ENCODE measurements around the gene ALAS1.

ALAS1 gene

DNA sequence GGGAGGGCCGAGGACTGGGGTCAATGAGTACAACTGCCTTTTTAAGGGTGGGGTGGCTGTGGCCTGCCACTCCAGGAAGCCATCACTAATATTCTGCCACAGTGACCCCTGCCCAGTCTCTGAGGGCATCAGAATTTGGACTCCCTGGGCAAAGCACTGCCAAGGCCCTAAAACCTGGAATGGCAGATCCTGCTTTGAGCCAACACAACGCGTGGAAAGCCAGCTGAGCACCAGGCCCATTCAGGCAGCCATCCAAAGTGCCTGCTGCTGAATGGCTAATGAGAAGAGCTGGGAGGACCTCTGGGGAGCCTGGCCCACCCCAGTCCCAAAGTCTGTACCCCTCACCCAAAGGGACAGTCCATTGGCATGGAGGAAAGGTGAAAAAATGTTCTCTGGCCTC is 36.0 kb downstream of the ALAS1 start:
- in situ Hi-C loops (cut with MboI; ENCODE audit: low sequenced_read_pairs) = loop anchor here (5.0 kb wide), 2 partner anchors 108 to 208 kb away; no protein-coding TSS in a partner anchor
- peaks cover 29% of the 10 kb centered on the region for H3K36me3 ChIP-seq (replicated peaks)
- no peak for DNase-seq (ENCODE audit: low spot score in 2 of 2)
- no peak overlapping the region for H3K4me3 ChIP-seq
- H3K4me1 ChIP-seq = peaks cover 18% of the 10 kb centered on the region
- H3K9me3 ChIP-seq = no peaks in the 10 kb centered on the region
- H3K27me3 ChIP-seq (ENCODE audit: low read depth) = no peaks in the 10 kb centered on the region

- Histone ChIP-seq H3K36me3 (replicated peaks) (peaks cover 21% of the 10 kb centered on the region), H3K9me3 (no peaks in the 10 kb centered on the region), H3K4me1 (peaks cover 19% of the 10 kb centered on the region), H3K27me3 (ENCODE audit: low read depth) (no peaks in the 10 kb centered on the region), H3K4me3 (no peak overlapping the region)
- DNase-seq (ENCODE audit: low spot score in 2 of 2) = no peak
- in situ Hi-C loops (cut with MboI; ENCODE audit: low sequenced_read_pairs) = loop anchor here (5.0 kb wide), 2 partner anchors 108 to 208 kb away; no protein-coding TSS in a partner anchor
Measured at GRCh38 chr3:52234516-52235447, 36.8 kb downstream of the ALAS1 start.

DNA sequence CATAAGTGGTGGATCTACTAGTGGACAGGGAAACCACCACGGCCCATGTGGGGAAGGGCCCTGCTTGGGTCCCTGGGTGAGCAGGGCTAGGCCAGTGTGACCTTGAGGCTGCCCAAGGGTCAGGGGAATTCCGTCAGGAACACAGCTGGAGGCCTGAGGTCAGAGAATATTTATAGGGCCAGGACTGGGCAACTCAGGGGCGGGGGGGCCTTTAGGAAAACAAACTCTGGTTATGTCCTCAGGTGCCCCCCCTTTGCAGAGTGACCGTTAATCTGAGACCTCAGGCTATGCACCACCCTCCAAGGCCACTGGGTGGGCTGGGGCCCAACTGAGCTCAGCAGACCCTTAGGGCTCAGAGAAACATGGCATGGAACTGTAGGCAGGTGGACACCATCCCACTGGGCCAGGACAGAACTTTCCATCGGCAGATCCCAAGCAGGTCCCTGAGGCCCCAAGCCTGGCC is 38.5 kb downstream of the ALAS1 start:
- Histone ChIP-seq H3K36me3 (replicated peaks) (peaks cover 4% of the 10 kb centered on the region; the same call in 1 of the 2 replicates), H3K4me3 (no peak overlapping the region), H3K9me3 (no peaks in the 10 kb centered on the region), H3K4me1 (peaks cover 28% of the 10 kb centered on the region), H3K27me3 (ENCODE audit: low read depth) (no peaks in the 10 kb centered on the region)
- in situ Hi-C loops (cut with MboI; ENCODE audit: low sequenced_read_pairs) = no loop called here
- no peak for DNase-seq (ENCODE audit: low spot score in 2 of 2)

GRCh38 chr3:52237006-52237656 is 39.2 kb downstream of the ALAS1 start:
- Histone ChIP-seq H3K9me3 (no peaks in the 10 kb centered on the region), H3K36me3 (replicated peaks) (no peaks in the 10 kb centered on the region), H3K4me1 (peaks cover 28% of the 10 kb centered on the region), H3K4me3 (no peak overlapping the region), H3K27me3 (ENCODE audit: low read depth) (no peaks in the 10 kb centered on the region)
- no peak for DNase-seq (ENCODE audit: low spot score in 2 of 2)
- in situ Hi-C loops (cut with MboI; ENCODE audit: low sequenced_read_pairs) = no loop called here

- Histone ChIP-seq H3K4me3 (peak overlapping the region; percentile 95), H3K36me3 (replicated peaks) (no peaks in the 10 kb centered on the region), H3K9me3 (no peaks in the 10 kb centered on the region), H3K27me3 (ENCODE audit: low read depth) (no peaks in the 10 kb centered on the region), H3K4me1 (peaks cover 28% of the 10 kb centered on the region)
- peak in 1 of 2 experiments; percentile 42 for DNase-seq (ENCODE audit: low spot score in 2 of 2)
- in situ Hi-C loops (cut with MboI; ENCODE audit: low sequenced_read_pairs) = no loop called here
Measured at GRCh38 chr3:52237657-52238172, 39.8 kb downstream of the ALAS1 start.

- Histone ChIP-seq H3K9me3 (no peaks in the 10 kb centered on the region), H3K4me1 (peaks cover 28% of the 10 kb centered on the region), H3K27me3 (ENCODE audit: low read depth) (no peaks in the 10 kb centered on the region), H3K4me3 (peak overlapping the region; percentile 95), H3K36me3 (replicated peaks) (no peaks in the 10 kb centered on the region)
- no peak for DNase-seq (ENCODE audit: low spot score in 2 of 2)
- in situ Hi-C loops (cut with MboI; ENCODE audit: low sequenced_read_pairs) = no loop called here
Measured at GRCh38 chr3:52238193-52238760, 40.3 kb downstream of the ALAS1 start.

DNA sequence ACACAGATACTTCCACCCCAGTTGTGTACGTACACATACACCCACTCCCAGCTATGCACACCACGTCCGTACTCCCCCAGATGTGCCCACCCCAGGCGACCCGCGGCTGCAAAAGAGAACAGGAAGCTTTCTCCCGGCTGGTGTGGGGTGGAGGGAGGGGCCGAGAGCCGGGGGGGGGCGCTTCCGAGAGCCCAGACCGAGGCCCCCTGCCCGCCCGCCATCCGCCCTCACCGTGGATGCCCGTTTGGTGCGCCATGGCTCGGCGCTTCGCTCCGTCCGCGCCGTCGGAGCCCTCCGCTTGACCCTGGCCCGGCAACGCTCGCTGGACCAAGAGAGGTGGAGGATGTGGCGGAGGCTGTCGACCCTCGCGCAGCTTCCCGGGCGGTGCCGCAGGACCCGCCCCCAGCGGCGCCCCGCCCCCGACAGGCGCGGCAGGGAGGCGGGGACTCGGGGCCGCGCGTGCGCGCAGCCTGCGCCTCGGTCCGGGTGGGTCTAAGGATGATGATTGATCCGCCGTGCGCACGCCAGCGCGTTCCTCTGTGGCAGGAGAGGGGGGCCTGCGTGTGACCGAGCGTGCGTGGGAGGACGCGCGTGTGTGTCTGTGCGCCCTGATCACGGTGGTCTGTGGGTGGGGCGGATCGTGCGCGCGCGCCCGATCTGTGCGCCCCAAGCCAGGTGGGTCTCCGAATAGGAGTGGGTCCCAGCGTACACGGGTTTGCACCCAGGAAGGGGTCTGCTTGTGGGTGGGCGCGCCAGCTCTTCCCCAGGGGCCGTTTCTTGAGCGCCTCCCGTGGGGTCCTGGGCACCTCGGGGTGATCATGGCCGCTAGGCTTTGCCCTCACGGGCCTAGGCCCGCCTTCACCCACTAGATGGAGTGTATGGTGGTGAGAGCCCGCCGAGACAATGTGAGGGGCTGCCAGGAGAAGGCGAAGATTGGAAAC is 41.1 kb downstream of the ALAS1 start, which contains the start of gene TWF2:
TSS of gene TWF2 (minus strand) at position 398 of the 941 bp plus-strand sequence. CDS start at position 256, 142 bp downstream.
- Histone ChIP-seq H3K4me1 (peaks cover 28% of the 10 kb centered on the region), H3K4me3 (peak within 1 kb of the TSS; percentile 95), H3K27me3 (ENCODE audit: low read depth) (no peaks in the 10 kb centered on the region), H3K36me3 (replicated peaks) (no peaks in the 10 kb centered on the region), H3K9me3 (no peaks in the 10 kb centered on the region)
- in situ Hi-C loops (cut with MboI; ENCODE audit: low sequenced_read_pairs) = no loop called here
- peak; percentile 71 to 85 for DNase-seq (ENCODE audit: low spot score in 2 of 2)

GRCh38 chr3:52240059-52240885 is 42.3 kb downstream of the ALAS1 start:
- no peaks in the 10 kb centered on the region for H3K9me3 ChIP-seq
- H3K4me1 ChIP-seq = peaks cover 30% of the 10 kb centered on the region
- DNase-seq (ENCODE audit: low spot score in 2 of 2) = peak in 1 of 2 experiments; percentile 47
- no peaks in the 10 kb centered on the region for H3K27me3 ChIP-seq (ENCODE audit: low read depth)
- peak overlapping the region; percentile 95 for H3K4me3 ChIP-seq
- H3K36me3 ChIP-seq (replicated peaks) = no peaks in the 10 kb centered on the region
- in situ Hi-C loops (cut with MboI; ENCODE audit: low sequenced_read_pairs) = no loop called here

- no peak for DNase-seq (ENCODE audit: low spot score in 2 of 2)
- no peak overlapping the region for H3K4me3 ChIP-seq
- H3K27me3 ChIP-seq (ENCODE audit: low read depth) = no peaks in the 10 kb centered on the region
- H3K4me1 ChIP-seq = peaks cover 32% of the 10 kb centered on the region
- H3K9me3 ChIP-seq = no peaks in the 10 kb centered on the region
- H3K36me3 ChIP-seq (replicated peaks) = no peaks in the 10 kb centered on the region
- in situ Hi-C loops (cut with MboI; ENCODE audit: low sequenced_read_pairs) = no loop called here
Measured at GRCh38 chr3:52240886-52241370, 43.0 kb downstream of the ALAS1 start.

DNA sequence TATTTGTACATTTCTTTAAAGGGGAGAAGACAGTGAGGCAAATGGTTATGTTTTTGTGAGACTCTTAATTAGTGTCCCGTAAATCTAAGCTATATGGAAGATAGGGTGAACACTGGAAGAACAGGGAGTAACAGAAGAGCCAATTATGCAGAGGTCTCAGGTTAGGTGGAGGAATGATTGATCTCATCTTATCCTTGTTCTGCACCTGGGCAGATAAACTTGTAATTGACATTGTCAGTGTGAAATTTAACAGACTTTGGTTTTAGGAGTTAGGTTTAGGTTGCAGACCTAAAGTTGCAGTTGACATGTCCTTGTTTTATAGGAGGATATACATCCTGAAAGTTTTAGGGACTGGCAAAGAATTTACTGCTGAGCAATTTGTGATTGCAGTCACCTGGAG is 44.1 kb downstream of the ALAS1 start:
- no peaks in the 10 kb centered on the region for H3K27me3 ChIP-seq (ENCODE audit: low read depth)
- H3K36me3 ChIP-seq (replicated peaks) = no peaks in the 10 kb centered on the region
- H3K4me3 ChIP-seq = no peak overlapping the region
- no peak for DNase-seq (ENCODE audit: low spot score in 2 of 2)
- peaks cover 28% of the 10 kb centered on the region for H3K4me1 ChIP-seq
- no peaks in the 10 kb centered on the region for H3K9me3 ChIP-seq
- in situ Hi-C loops (cut with MboI; ENCODE audit: low sequenced_read_pairs) = no loop called here

DNA sequence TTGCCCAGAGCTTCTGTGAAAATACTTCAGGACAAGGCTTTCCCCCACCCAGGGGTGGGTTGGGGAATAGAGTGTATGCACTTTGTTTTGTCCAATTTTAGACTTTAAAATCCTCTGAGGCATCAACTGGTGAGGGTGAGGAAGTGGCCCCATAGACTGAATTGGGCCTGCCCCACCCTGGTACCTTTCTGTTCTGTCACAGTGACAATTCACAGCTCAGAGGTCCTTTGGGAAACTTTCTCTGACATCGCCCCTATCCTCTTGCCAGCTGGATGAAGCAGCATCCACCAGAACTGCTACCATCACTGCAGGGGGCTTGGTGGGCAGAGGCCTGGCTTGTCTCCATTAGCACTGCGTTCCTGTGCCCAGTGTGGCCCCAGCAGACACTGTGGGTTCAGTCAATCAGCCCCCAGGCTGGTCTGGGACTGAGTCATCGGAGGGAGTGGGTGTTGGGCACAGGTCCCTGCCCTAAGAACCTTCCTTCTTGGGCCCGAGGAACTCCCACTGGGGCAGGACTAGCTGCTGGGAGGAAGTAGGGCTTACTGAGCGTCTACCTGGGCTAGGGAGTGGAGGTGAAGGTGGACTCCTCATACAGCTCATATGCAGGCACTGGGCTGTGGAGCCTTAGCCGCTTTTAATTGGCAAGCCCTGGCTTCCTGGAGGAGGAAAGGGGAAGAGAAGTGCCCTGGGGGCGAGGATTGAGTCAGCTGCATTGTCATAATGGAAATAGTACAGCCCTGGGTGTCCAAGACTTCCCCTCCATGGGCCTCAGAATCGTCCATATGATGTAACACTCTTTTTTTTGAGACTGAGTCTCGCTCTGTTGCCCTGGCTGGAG is 46.0 kb downstream of the ALAS1 start:
- Histone ChIP-seq H3K27me3 (ENCODE audit: low read depth) (no peaks in the 10 kb centered on the region), H3K4me1 (peaks cover 14% of the 10 kb centered on the region), H3K4me3 (no peak overlapping the region), H3K9me3 (no peaks in the 10 kb centered on the region), H3K36me3 (replicated peaks) (peaks cover 5% of the 10 kb centered on the region)
- in situ Hi-C loops (cut with MboI; ENCODE audit: low sequenced_read_pairs) = no loop called here
- DNase-seq (ENCODE audit: low spot score in 2 of 2) = peak in 1 of 2 experiments; percentile 49

Data from HAP-1 (cell line).